Fibroblast of upper back skin (primary cell): ENCODE data around the gene SSTR5.
"Not testable (repeated sequence)": the region's sequence is repeated elsewhere in the genome, so short reads cannot be mapped to it uniquely, and the experiment has no call there.

ENCODE experiments used
- DNase-seq: peaks from one replicate; pipeline ENCODE4 v3.0.0-alpha.2; 2013

Gene SSTR5

GRCh38 chr16:1072526-1073261, at the start of gene SSTR5:
TSS of gene SSTR5 (plus strand) at chr16:1072747. CDS start at chr16:1078869, 6,122 bp downstream.
- DNase-seq, result no peak

GRCh38 chr16:1024138-1024537, 48.4 kb upstream of the SSTR5 start:
- no peak for DNase-seq

DNA sequence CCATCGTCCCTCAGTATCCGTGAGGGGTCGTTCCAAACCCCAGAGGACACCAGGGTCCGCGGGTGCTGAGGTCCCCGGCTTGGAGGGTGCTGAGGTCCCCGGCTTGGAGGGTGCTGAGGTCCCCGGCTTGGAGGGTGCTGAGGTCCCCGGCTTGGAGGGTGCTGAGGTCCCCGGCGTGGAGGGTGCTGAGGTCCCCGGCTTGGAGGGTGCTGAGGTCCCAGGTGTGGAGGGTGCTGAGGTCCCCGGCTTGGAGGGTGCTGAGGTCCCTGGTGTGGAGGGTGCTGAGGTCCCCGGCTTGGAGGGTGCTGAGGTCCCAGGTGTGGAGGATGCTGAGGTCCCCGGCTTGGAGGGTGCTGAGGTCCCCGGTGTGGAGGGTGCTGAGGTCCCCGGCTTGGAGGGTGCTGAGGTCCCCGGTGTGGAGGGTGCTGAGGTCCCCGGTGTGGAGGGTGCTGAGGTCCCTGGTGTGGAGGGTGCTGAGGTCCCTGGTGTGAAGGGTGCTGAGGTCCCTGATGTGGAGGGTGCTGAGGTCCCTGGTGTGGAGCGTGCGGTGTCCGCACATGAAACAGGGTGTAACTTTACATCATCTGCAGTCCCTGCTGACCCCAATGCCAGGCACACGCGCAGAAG, 47.3 kb upstream of the SSTR5 start:
- not testable (repeated sequence) for DNase-seq

DNA sequence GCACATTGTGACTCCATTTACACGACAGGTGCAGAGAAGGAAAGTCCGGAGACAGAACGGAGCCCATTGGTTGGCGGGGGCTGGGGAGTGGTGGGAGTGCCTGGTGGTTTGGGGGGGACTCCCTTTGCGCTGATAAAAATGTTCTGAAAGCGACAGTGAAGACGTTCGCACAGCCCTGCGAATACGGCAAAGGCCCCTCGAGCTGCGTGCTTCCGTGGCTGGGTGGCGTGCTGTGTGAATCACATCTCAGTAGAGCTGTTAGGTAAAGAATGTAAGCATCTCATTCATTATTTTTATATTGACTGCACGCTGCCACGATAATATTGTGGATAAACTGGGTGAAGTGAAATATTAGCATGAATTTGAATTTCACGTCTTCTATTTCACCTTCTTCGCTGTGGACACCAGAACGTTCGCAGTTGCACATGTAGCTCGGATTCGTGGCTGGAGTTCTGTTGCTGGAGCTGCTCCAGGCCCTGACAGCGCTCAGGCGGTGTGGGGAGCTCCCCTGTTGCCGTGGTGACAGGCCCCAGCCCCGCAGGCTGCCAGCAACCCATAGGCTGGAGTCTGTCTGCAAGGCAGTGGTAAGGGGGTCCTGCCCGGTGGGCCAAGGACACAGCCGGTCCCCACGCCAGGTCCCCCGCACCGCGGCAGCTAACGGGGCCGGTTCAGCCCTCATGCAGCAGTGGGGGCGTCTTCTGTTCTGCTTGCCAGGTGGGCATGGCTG, 46.3 kb upstream of the SSTR5 start:
- no peak for DNase-seq

GRCh38 chr16:1026784-1027500, 45.6 kb upstream of the SSTR5 start:
- no peak for DNase-seq

DNA sequence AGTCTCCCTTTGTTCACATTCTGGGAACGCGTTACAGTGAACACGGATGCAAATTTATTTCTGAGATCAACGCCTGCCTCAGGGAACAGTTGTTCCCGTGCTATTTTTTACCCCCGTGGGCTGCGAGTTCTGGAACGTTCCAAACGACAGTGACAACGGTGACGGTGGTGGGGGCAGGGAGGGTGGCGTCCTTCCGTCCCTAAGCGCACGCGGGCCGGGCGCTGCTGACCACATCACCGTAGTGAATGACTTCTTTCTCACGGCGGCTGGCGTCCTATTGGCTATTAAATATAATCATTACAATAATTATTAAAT, 45.1 kb upstream of the SSTR5 start:
- no peak for DNase-seq

- no peak for DNase-seq
These were observed 44.5 kb upstream of the SSTR5 start for GRCh38 chr16:1028056-1028455.

DNA sequence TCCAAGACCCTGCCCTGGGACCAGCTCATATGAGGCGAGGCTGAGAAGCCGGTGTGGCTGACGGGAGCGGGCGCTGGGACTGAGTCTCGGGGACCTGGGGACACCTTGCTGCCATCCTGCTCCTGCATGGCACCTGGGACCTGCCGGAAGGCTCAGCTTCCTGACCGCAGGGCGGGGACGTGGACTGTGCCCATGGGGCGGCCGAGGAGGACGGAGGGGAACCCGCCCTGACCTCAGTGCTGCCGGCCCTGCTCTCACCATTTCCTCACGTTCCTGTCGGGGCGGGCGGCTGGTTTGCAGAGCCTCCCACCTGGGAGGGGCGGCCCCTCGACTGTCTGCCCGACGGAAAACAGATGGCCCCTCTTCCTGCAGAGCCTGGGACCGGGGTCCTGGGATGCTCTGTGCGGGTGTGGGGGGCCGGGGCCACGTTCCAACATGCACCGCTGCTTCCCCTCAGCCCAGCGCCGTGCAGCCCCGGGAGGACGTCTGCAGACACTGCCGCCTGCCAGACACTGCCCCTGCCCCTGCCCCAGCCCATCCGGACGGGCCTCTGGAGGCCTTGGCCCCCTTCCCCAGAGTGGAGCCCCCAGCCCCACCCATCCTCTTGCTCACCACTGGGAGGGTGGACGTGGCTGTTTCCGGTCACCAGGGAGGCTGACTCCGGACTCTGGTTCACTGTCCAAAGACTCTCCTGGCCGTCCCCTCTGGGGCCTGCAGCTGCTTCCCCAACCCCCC, 43.9 kb upstream of the SSTR5 start:
- no peak for DNase-seq

DNA sequence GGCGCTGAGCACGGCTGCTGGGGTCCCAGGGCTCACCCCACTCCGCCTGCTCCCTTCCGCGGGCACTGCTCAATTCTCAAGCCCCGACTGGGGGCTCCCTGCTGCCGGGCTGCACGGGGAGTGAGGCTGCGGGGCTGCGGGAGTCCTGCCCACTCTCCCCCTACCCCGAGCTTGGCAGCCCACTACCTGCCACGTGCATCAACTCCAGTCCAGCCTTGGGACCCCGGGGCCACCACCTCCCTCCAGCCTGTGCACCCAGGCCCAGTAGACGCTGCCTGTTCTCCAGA, 43.3 kb upstream of the SSTR5 start:
- no peak for DNase-seq

GRCh38 chr16:1030473-1030901, 42.1 kb upstream of the SSTR5 start:
- DNase-seq, result no peak

DNA sequence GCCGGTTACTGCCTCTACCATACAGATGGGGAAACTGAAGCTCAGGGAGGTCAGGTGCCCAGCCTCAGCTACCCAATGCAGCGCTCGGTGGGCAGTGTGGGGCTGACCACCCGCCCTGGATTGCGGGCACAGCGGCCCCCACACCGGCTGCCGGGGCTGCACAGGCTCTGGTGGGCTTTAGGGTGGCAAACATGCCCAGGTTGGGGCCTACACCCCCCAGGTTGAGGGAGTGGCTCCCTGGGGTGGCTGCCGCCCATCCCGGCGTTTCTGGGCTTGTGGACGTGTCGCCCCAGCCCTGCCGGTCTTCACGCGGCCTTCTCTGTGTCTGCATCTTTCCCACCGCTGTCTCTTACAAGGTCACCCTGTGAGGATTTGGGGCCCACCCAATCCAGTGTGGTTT, 40.9 kb upstream of the SSTR5 start:
- DNase-seq, result no peak

GRCh38 chr16:1032607-1033006, 39.9 kb upstream of the SSTR5 start:
- no peak for DNase-seq

- DNase-seq, result no peak
These were observed 39.3 kb upstream of the SSTR5 start for GRCh38 chr16:1033128-1033679.

- DNase-seq, result no peak
These were observed 38.1 kb upstream of the SSTR5 start for GRCh38 chr16:1034230-1035065.

DNA sequence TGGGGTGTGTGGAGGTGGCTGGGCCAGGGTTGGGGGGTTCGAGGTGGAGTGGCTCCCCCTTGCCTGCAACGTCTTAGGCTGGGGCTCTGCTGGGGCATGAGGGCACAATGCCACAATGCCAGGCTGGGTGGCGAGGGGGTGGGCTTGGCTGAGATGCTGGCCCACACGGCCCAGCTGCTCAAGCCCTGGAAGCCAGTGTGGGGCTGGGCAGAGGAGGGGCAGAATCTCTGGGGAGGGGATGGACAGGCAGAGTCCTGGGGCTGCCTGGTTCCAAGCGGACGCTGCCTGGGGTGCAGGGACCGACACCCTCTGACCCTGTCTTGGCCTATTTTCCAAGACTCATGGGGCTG, 37.5 kb upstream of the SSTR5 start:
- no peak for DNase-seq

DNA sequence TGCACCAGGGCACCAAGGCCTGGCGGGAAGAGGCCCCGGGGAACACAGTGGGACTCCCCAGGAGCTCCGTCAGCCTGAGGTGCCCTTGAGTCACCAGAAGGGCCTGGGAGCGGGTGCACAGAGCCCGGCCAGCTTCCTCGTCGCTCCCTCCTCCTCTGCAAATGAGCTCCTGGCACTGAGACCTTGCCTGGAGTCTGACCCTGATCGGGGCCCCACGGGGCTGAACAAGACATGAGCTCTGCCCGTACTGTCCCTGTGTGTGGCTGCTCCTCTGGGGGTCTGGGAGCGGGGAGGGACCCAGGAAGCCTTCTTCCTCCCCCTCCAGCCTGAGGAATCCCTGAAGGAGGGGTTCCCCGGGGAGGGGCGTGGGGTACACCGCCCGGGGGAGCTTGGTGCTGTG, 36.4 kb upstream of the SSTR5 start:
- no peak for DNase-seq

DNA sequence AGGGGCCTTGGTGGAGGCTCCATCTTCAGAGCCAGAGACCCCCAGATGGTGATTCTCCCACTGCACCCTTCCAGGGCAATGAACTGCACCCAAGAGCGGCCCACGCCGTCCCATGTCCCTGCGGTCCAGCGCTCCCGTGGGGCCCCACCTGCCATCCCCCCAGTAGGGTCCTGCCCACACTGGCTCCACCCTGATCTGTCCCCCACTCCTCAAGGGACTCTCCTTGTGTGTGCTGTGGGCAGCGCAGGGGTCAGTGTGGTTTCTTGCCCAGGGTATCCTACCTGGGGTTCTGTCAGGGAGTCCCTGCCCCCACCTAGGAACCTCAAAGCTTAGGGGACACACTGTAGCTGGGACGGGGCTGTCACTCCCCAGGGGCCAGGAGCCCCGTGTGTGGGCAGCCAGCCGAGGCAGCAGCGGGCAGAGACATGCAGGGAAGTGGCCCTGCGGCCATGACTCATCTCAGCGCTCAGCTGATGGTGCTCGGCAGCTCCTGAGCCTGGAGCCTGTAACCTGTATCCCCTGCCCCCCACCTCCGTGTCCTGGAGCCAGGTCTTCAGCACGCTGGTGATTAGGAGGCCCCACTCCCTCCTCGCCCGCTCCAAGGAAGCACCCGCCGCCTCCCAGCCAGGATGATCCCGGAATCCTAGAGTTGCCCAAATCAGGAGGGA, 35.7 kb upstream of the SSTR5 start:
- peak; percentile 8 for DNase-seq

DNA sequence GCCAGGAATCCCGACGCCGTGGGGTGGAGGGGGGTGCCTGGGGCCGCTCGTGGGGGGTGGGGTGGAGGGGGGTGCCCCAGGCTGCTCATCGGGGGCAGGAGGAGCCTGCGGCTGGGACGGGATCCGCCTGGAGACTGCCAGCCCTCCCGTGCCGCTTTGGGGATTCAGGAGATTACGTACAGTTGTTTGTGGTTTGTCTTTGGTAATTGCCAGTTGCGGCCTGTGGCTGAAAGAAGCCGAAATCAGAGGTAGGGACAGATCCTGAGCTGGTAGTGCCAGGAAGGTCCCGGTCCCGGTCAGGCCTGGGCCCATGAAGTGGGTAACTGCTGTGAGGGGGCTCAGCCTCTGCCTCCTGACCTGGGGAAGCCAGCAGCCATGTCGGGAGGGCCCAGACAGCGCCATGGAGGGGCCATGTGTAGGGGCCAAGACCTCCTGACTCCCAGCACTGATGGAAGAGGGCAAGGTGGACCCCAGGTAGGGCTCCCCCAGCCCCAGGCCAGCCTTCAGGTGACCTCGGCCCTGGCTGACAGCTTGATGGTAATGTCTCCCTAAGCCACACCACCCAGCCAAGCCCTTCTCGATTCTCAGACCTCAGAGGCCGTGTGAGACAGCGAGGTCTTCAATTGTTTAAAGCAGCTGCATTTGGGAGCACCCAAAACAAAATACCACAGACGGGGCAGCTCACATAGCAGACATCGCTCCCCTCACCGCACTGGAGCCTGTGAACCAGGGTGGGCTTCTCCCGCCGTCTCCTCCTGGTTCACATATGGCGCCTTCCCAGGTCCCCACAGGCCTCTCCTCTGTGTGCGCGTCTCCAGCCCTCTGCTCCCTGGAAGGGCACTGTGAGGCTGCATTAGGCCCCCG, 34.9 kb upstream of the SSTR5 start:
- no peak for DNase-seq

- no peak for DNase-seq
These were observed 33.6 kb upstream of the SSTR5 start for GRCh38 chr16:1038932-1039331.

DNA sequence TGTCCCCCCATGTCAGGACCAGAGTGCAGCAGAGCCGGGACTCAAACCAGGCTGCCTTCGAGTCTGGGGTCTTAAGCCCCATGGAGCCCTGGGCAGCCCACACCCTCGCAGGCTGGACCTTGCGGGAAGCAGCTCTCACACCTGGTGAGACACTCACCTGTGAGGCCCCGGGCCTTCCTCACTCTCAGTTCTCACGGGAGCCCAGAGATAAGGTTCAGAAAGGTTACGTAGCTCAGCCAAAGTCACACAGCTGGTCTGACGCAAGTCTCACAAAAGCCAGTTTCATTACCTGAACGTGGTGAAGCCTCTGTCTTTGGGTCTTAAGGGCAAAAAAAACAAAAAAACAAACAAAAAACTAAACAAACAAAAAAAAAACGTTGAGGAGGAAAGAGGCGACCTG, 32.8 kb upstream of the SSTR5 start:
- DNase-seq, result no peak
